Stimulated activated CD8-positive, alpha-beta memory T cell treated with anti-CD3 and anti-CD28 coated beads, Interleukin-15, amount 100 ng/mL, for 4 hours (primary cell): ENCODE measurements around the gene WDR19.
A peak's percentile ranks its signal among the peaks of the same experiment; 100 is the strongest.
"Not testable (repeated sequence)": the region's sequence is repeated elsewhere in the genome, so short reads cannot be mapped to it uniquely, and the experiment has no call there.

Experiments
- DNase-seq, 2 donors: peaks; one replicate each; pipeline ENCODE4 v3.0.0-alpha.2; 2020; ENCODE audit warnings: low read depth in 2 of 2

WDR19 gene

GRCh38 chr4:39181905-39182638 lies at the start of gene WDR19:
WDR19 (plus strand) TSS chr4:39182529; CDS start chr4:39182558, 29 bp downstream.
- peak; percentile 97 to 98 for DNase-seq

GRCh38 chr4:39133623-39134022 lies 48.7 kb upstream of the WDR19 start:
- DNase-seq = no peak

GRCh38 chr4:39134683-39135306 lies 47.5 kb upstream of the WDR19 start:
- no peak for DNase-seq

- DNase-seq = not testable (repeated sequence)
These were observed 44.1 kb upstream of the WDR19 start for GRCh38 chr4:39138227-39138626.

- DNase-seq = no peak
These were observed 36.1 kb upstream of the WDR19 start for GRCh38 chr4:39146211-39146610.

- no peak for DNase-seq
These were observed 28.3 kb upstream of the WDR19 start for GRCh38 chr4:39154009-39154408.

GRCh38 chr4:39157520-39157919 lies 24.8 kb upstream of the WDR19 start:
- no peak for DNase-seq

GRCh38 chr4:39166177-39166576 lies 16.2 kb upstream of the WDR19 start:
- DNase-seq = no peak

- DNase-seq = no peak
These were observed 15.7 kb upstream of the WDR19 start for GRCh38 chr4:39166669-39167068.

GRCh38 chr4:39169426-39169825 lies 12.9 kb upstream of the WDR19 start:
- no peak for DNase-seq

- DNase-seq = no peak
These were observed 12.0 kb upstream of the WDR19 start for GRCh38 chr4:39170301-39170700.

- DNase-seq = no peak
These were observed 3.6 kb upstream of the WDR19 start for GRCh38 chr4:39178706-39179105.

- no peak for DNase-seq
These were observed 2.6 kb upstream of the WDR19 start for GRCh38 chr4:39179681-39180080.

GRCh38 chr4:39180629-39181028 lies 1.7 kb upstream of the WDR19 start:
- not testable (repeated sequence) for DNase-seq

GRCh38 chr4:39181520-39181904 lies 817 bp upstream of the WDR19 start:
- no peak for DNase-seq

GRCh38 chr4:39201963-39202362 lies 19.6 kb downstream of the WDR19 start:
- no peak for DNase-seq

GRCh38 chr4:39204543-39204942 lies 22.2 kb downstream of the WDR19 start:
- DNase-seq = no peak

- DNase-seq = no peak
These were observed 22.7 kb downstream of the WDR19 start for GRCh38 chr4:39205000-39205399.

- no peak for DNase-seq
These were observed 23.1 kb downstream of the WDR19 start for GRCh38 chr4:39205476-39205875.

GRCh38 chr4:39227906-39228305 lies 45.6 kb downstream of the WDR19 start:
- no peak for DNase-seq

GRCh38 chr4:39228377-39228776 lies 46.0 kb downstream of the WDR19 start:
- no peak for DNase-seq

GRCh38 chr4:39230462-39230861 lies 48.1 kb downstream of the WDR19 start:
- no peak for DNase-seq

- no peak for DNase-seq
These were observed 49.3 kb downstream of the WDR19 start for GRCh38 chr4:39231660-39232059.

GRCh38 chr4:39232100-39232499 lies 49.8 kb downstream of the WDR19 start:
- DNase-seq = no peak
